SH-SY5Y (cell line): ENCODE measurements around the gene IL4R.

Source experiments
- GATA2 ChIP-seq: IDR thresholded peaks from 2 replicates; pipeline ENCODE4 v1.6.1; 2011; ENCODE audit warnings: mild to moderate bottlenecking, low read depth, low read length
- GATA3 ChIP-seq: IDR thresholded peaks from 2 replicates; pipeline ENCODE4 v1.6.1; 2011; ENCODE audit warnings: low read depth, mild to moderate bottlenecking, low read length, moderate library complexity

- no peak for TF ChIP-seq GATA2
- no peak for TF ChIP-seq GATA3
Measured at GRCh38 chr16:27273330-27273669, 40.5 kb upstream of the IL4R start.
